A549 treated with RU486 at 1 μM for 4 hours (cell line): ENCODE data around the gene TSPY2. TPM values are rescaled to one million over a fixed set of nuclear protein-coding genes. Genes with fewer than 3 reads are reported as not detected.

ENCODE experiments used
- total RNA-seq: library from RNA; stranded (reverse); fragments of 200-300 nt; extraction: Qiagen RNA extraction; gene quantifications from 5 replicates; pipeline ENCODE4 v1.2.3, GENCODE V29; 2022; ENCODE audit warnings: low read depth

TSPY2 gene, protein sequence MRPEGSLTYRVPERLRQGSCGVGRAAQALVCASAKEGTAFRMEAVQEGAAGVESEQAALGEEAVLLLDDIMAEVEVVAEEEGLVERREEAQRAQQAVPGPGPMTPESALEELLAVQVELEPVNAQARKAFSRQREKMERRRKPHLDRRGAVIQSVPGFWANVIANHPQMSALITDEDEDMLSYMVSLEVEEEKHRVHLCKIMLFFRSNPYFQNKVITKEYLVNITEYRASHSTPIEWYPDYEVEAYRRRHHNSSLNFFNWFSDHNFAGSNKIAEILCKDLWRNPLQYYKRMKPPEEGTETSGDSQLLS
- not detected in 5 replicates for total RNA-seq

DNA sequence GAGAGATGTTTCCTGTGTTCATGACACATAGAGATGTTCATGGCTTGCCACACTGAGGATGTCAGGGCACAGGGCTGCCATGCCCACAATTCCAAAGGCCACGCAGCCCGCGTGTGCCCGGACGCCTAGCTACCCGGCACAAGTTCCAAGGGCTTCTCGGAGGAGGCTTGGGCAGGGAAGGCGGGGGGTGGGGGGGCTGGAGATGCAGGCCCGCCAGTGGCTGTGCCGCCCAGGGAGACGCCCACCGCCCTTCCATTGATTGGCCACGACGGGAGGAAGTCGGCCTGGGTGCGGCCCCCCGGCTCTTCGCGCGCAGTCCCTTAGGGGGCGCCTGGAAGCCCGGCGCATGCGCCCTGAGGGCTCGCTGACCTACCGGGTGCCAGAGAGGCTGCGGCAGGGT lies at the start of gene TSPY2:
TSS of gene TSPY2 (plus strand) at position 301 of the 400 bp plus-strand sequence. CDS start at position 347, 46 bp downstream.

